NCI-H1436 (cell line): ENCODE data around the gene ACOT12.

ENCODE experiments used
- DNase-seq: peaks from one replicate; lab custom pipeline; 2025; lab: John Stamatoyannopoulos, UW

ACOT12 gene

GRCh38 chr5:81400375-81400774 is 6.4 kb upstream of the ACOT12 start:
- no peak for DNase-seq

- DNase-seq, result no peak
These were observed 4.8 kb upstream of the ACOT12 start for GRCh38 chr5:81398741-81399140.

GRCh38 chr5:81397176-81397575 is 3.2 kb upstream of the ACOT12 start:
- no peak for DNase-seq

- no peak for DNase-seq
These were observed 1.3 kb upstream of the ACOT12 start for GRCh38 chr5:81395262-81395661.

- DNase-seq, result no peak
These were observed 528 bp downstream of the ACOT12 start for GRCh38 chr5:81393430-81393782.

- DNase-seq, result no peak
These were observed 4.9 kb downstream of the ACOT12 start for GRCh38 chr5:81389025-81389424.

- DNase-seq, result no peak
These were observed 5.8 kb downstream of the ACOT12 start for GRCh38 chr5:81388169-81388568.

GRCh38 chr5:81383867-81384266 is 10.1 kb downstream of the ACOT12 start:
- no peak for DNase-seq

- DNase-seq, result no peak
These were observed 22.5 kb downstream of the ACOT12 start for GRCh38 chr5:81371354-81371876.

GRCh38 chr5:81370912-81371311 is 23.0 kb downstream of the ACOT12 start:
- DNase-seq, result no peak

- DNase-seq, result no peak
These were observed 28.4 kb downstream of the ACOT12 start for GRCh38 chr5:81365541-81365940.

- DNase-seq, result no peak
These were observed 30.7 kb downstream of the ACOT12 start for GRCh38 chr5:81363093-81363871.

GRCh38 chr5:81361600-81361999 is 32.3 kb downstream of the ACOT12 start:
- DNase-seq, result no peak

GRCh38 chr5:81360640-81361039 is 33.3 kb downstream of the ACOT12 start:
- DNase-seq, result no peak

GRCh38 chr5:81359881-81360280 is 34.1 kb downstream of the ACOT12 start:
- no peak for DNase-seq

- DNase-seq, result no peak
These were observed 34.8 kb downstream of the ACOT12 start for GRCh38 chr5:81359108-81359507.

GRCh38 chr5:81355291-81356251 is 38.4 kb downstream of the ACOT12 start:
- no peak for DNase-seq

- DNase-seq, result no peak
These were observed 39.8 kb downstream of the ACOT12 start for GRCh38 chr5:81354093-81354492.

GRCh38 chr5:81353189-81353588 is 40.7 kb downstream of the ACOT12 start:
- no peak for DNase-seq

GRCh38 chr5:81350507-81350906 is 43.4 kb downstream of the ACOT12 start:
- DNase-seq, result no peak

- DNase-seq, result no peak
These were observed 44.8 kb downstream of the ACOT12 start for GRCh38 chr5:81349161-81349560.

- DNase-seq, result no peak
These were observed 48.4 kb downstream of the ACOT12 start for GRCh38 chr5:81345411-81346003.

- no peak for DNase-seq
These were observed 49.2 kb downstream of the ACOT12 start for GRCh38 chr5:81344736-81345135.
